Endothelial cell of umbilical vein (primary cell): Measurements from ENCODE around the gene PAGE4. TPM values are rescaled to one million over a fixed set of nuclear protein-coding genes. Genes with fewer than 3 reads are reported as not detected.
A peak's percentile ranks its signal among the peaks of the same experiment; 100 is the strongest.

ENCODE experiments used
- BruUV-seq: library from RNA; stranded (reverse); fragments of 400-500 nt; replicated peaks from 2 replicates; lab custom pipeline; 2021; lab: Mats Ljungman, UMichigan
- CTCF ChIA-PET: fragments of 300-600, 350-600 bp; sonication (Branson Sonifier 250); formaldehyde crosslinking; loops from one replicate; lab custom pipeline; 2021; ENCODE audit warnings: antibody characterized with exemption, inconsistent platforms; lab: Charles Lee
- POLR2A ChIA-PET: fragments of 300-600, 350-600 bp; sonication (Branson Sonifier 250); formaldehyde crosslinking; loops from one replicate; lab custom pipeline; 2021; ENCODE audit warnings: antibody characterized with exemption, inconsistent platforms; lab: Charles Lee
- DNase-seq: peaks from one replicate; pipeline ENCODE4 v3.0.0-alpha.2; 2011; ENCODE audit warnings: low read depth, low spot score
- FAIRE-seq: peaks from 2 replicates; lab custom pipeline; 2011; peaks lifted over from hg19 to GRCh38; lab: Jason Lieb, UNC
- H2AFZ ChIP-seq: 2 replicates; pipeline ENCODE4 v1.6.0; 2012; ENCODE audit warnings: low read depth, low read length, control low read depth, inconsistent platforms
- H3K27ac ChIP-seq: 2 replicates; pipeline ENCODE4 v1.5.1; 2011; ENCODE audit warnings: low read depth, mild to moderate bottlenecking, control low read depth, low read length, moderate library complexity; ENCODE audit not compliant: insufficient read depth
- H3K27me3 ChIP-seq, 2 experiments: 2 replicates each; pipeline versions ENCODE4 v1.6.0 to v1.6.1; 2011; ENCODE audit warnings: low read length in 2 of 2, mixed read lengths in 1 of 2; ENCODE audit not compliant: control insufficient read depth in 2 of 2, insufficient read depth in 2 of 2
- H3K36me3 ChIP-seq, 2 experiments: 2 replicates in 1 of 2; 3 replicates in 1 of 2; pipeline ENCODE4 v1.5.1; 2011; ENCODE audit warnings: low read length in 2 of 2, mild to moderate bottlenecking in 1 of 2, moderate library complexity in 1 of 2; ENCODE audit not compliant: control insufficient read depth in 2 of 2, insufficient read depth in 2 of 2; ENCODE audit errors: extremely low read depth in 1 of 2
- H3K4me1 ChIP-seq: 3 replicates; pipeline ENCODE4 v1.5.1; 2011; ENCODE audit warnings: mild to moderate bottlenecking, low read length; ENCODE audit not compliant: control insufficient read depth, insufficient read depth; ENCODE audit errors: extremely low read depth
- H3K4me2 ChIP-seq: 2 replicates; pipeline ENCODE4 v1.6.1; 2011; ENCODE audit warnings: low read length, control low read depth, mixed read lengths; ENCODE audit not compliant: insufficient read depth
- H3K4me3 ChIP-seq, 3 experiments: fragments of 200-600 bp in 1 of 3; sonication (generic), shearing (Covaris generic) in 1 of 3; replicated peaks in 1 of 3; 2 replicates each; pipeline ENCODE4 v1.5.1; 2011 to 2016; ENCODE audit warnings: control low read depth in 3 of 3, low read length in 3 of 3, mild to moderate bottlenecking in 2 of 3, inconsistent platforms in 1 of 3, low read depth in 1 of 3, moderate library complexity in 1 of 3; ENCODE audit not compliant: insufficient read depth in 1 of 3
- H3K79me2 ChIP-seq: 2 replicates; pipeline ENCODE4 v1.6.0; 2012; ENCODE audit warnings: low read length, inconsistent platforms; ENCODE audit not compliant: control insufficient read depth, insufficient read depth
- H3K9ac ChIP-seq: replicated peaks from 2 replicates; pipeline ENCODE3; 2011; ENCODE audit warnings: low read length, control low read depth; ENCODE audit not compliant: insufficient read depth; ENCODE audit errors: extremely low read depth
- H3K9me1 ChIP-seq: replicated peaks from 3 replicates; pipeline ENCODE4 v1.6.0; 2011; ENCODE audit warnings: mild to moderate bottlenecking, low read length; ENCODE audit not compliant: control insufficient read depth, insufficient read depth; ENCODE audit errors: extremely low read depth
- H3K9me3 ChIP-seq: replicated peaks from 2 replicates; pipeline ENCODE4 v1.5.1; 2012; ENCODE audit warnings: low read length, inconsistent platforms; ENCODE audit not compliant: control insufficient read depth, insufficient read depth
- H4K20me1 ChIP-seq: replicated peaks from 2 replicates; pipeline ENCODE3; 2011; ENCODE audit warnings: mild to moderate bottlenecking, low read length; ENCODE audit not compliant: control insufficient read depth, insufficient read depth; ENCODE audit errors: extremely low read depth
- CTCF ChIP-seq, 2 donors: IDR thresholded peaks; 1 replicate in 1 of 2; 2 replicates in 1 of 2; pipeline ENCODE4 v1.5.1; 2011; ENCODE audit warnings: low read length in 2 of 2, mild to moderate bottlenecking in 2 of 2, moderate library complexity in 2 of 2, control low read depth in 1 of 2, inconsistent platforms in 1 of 2, low read depth in 1 of 2; ENCODE audit not compliant: insufficient read depth in 1 of 2; ENCODE audit errors: extremely low read depth in 1 of 2
- GATA2 ChIP-seq: IDR thresholded peaks from 2 replicates; pipeline ENCODE4 v1.7.0; 2011; ENCODE audit warnings: low read depth, mild to moderate bottlenecking, moderate library complexity, mixed read lengths, low read length; ENCODE audit not compliant: insufficient read length, insufficient read depth
- dilution Hi-C: fragments of 300-500 bp; cut with MboI; formaldehyde crosslinking; loops from one replicate; pipeline ENCODE4 v1.15.0; 2019; ENCODE audit warnings: low sequenced_read_pairs; ENCODE audit not compliant: extremely low pct_ligation_motif_present
- intact Hi-C: fragments of 100-400 bp; cut with micrococcal nuclease; formaldehyde crosslinking; loops from one replicate; pipeline ENCODE4 v1.10.0; 2022
- polyA plus RNA-seq, 4 experiments: library from polyadenylated mRNA; depleted of rRNA in 3 of 4; stranded (reverse) in 3 of 4; unstranded in 1 of 4; fragments of >200 nt; gene quantifications; 2 replicates each; pipeline versions ENCODE4 v1.2.1 to v1.2.3, GENCODE V29; 2011 to 2012; ENCODE audit warnings: missing spikeins in 1 of 4
- total RNA-seq: library from RNA; stranded (reverse); gene quantifications from 2 replicates; pipeline ENCODE4 v1.2.3, GENCODE V29; 2021

PAGE4 gene
- total and polyA plus RNA-seq, 2 donors (not counting 3 experiments of a cell fraction or from before 2014, with no cell fraction given): not detected

DNA sequence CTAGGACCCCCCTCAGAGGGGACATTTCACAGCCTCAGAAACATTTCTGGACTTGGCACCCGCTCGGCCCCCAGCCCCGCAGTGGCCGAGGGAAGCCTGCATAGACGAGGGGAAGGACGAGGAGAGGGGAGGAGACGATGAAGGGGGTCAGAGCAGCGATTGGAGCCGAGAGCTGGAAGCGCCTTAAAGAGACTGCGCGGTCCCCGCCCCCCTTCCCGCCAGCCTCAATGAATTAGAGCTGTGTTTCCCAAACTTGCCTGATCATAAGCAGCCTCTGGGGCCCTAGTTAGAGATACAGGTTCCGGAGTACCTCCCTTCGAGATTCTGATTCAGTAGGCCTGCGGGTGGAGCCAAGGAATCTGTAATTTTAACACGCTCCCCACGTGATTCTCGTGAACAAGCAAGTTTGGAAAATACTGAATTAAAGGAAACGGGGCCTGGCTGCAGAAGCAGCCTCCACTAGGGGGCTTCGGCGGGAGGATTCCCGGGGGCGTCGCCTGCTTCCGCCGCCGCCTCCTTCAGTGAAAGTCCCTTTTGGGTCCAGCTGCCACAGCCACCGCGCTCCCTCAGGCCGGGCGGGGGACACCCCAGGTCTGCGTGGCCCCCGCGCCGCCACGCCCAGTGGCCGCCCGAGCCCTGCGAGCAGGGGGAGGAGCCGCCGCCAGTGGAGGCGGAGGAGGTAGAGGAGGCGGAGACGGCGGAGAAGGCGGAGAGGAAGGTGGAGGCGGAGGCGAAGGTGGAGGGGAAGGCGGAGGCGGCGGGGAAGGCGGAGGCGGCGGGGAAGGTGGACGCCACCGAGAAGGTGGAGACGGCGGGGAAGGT, 49.9 kb downstream of the PAGE4 start, which contains the start of gene USP27X:
TSS of gene USP27X (plus strand) at position 651 of the 822 bp plus-strand sequence. CDS start 824 bp downstream, outside the sequence.
- Histone ChIP-seq H3K4me3 (peak within 1 kb of the TSS; percentile 62 to 75 (median 75)), H4K20me1 (no peaks in the 10 kb centered on the region), H3K27me3 (no peaks in the 10 kb centered on the region), H3K9ac (peak within 1 kb of the TSS; percentile 57), H3K27ac (peak within 1 kb of the TSS; percentile 24), H3K4me1 (peaks cover 5% of the 10 kb centered on the region), H3K4me2 (peak within 1 kb of the TSS; percentile 78), H3K9me3 (no peaks in the 10 kb centered on the region), H2AFZ (peak within 1 kb of the TSS; percentile 91), H3K79me2 (no peaks in the 10 kb centered on the region), H3K9me1 (no peaks in the 10 kb centered on the region), H3K36me3 (no peaks in the 10 kb centered on the region)
- peak; percentile 48 to 56 for TF ChIP-seq CTCF (IDR thresholded peaks at IDR 0.05; ENCODE audit: extremely low read depth in 1 of 2, insufficient read depth in 1 of 2, low read depth in 1 of 2, low read length in 2 of 2)
- no peak for TF ChIP-seq GATA2
- dilution Hi-C loops: no loop called here
- CTCF ChIA-PET: interaction anchor here (0.6 to 1.7 kb wide), 7 partner anchors 10 to 1247 kb away, joined by 3 to 8 read pairs (median 3); no protein-coding TSS in a partner anchor
- DNase-seq (peak; percentile 77), FAIRE-seq (peak; percentile 80)
- POLR2A ChIA-PET: no interaction called here
- BruUV-seq: no TSS peak
- intact Hi-C loops: loop anchor here (2.0 kb wide), 2 partner anchors 40 to 326 kb away; partner anchors contain the start of gene CCNB3
